ENCODE data around the gene EAF1.
"Not testable (repeated sequence)": the region's sequence is repeated elsewhere in the genome, so short reads cannot be mapped to it uniquely, and the experiment has no call there.

Gene EAF1

GRCh38 chr3:15478640-15478979 lies 51.2 kb downstream of the EAF1 start:
- no peak for DNase-seq (ENCODE audit: low read depth in 1 of 2, low spot score in 1 of 2)

- no peak for DNase-seq (ENCODE audit: low read depth in 1 of 2, low spot score in 1 of 2)
Observed at GRCh38 chr3:15479400-15480224, 52.2 kb downstream of the EAF1 start.

GRCh38 chr3:15484551-15484950 lies 57.2 kb downstream of the EAF1 start:
- DNase-seq (ENCODE audit: low read depth in 1 of 2, low spot score in 1 of 2), result not testable (repeated sequence)

- no peak for DNase-seq (ENCODE audit: low read depth in 1 of 2, low spot score in 1 of 2)
Observed at GRCh38 chr3:15486020-15486419, 58.6 kb downstream of the EAF1 start.

- no peak for DNase-seq (ENCODE audit: low read depth in 1 of 2, low spot score in 1 of 2)
Observed at GRCh38 chr3:15486979-15487378, 59.6 kb downstream of the EAF1 start.

GRCh38 chr3:15488002-15488401 lies 60.6 kb downstream of the EAF1 start:
- DNase-seq (ENCODE audit: low read depth in 1 of 2, low spot score in 1 of 2), result no peak

- no peak for DNase-seq (ENCODE audit: low read depth in 1 of 2, low spot score in 1 of 2)
Observed at GRCh38 chr3:15490158-15490557, 62.8 kb downstream of the EAF1 start.

- no peak for DNase-seq (ENCODE audit: low read depth in 1 of 2, low spot score in 1 of 2)
Observed at GRCh38 chr3:15491143-15491542, 63.7 kb downstream of the EAF1 start.

Measured in activated CD4-positive, alpha-beta T cell treated with anti-CD3 and anti-CD28 coated beads, Interleukin-2, amount 50 U/mL, for 24 hours (primary cell).